Measurements from ENCODE around the gene PLS3. TPM values are rescaled to one million over a fixed set of nuclear protein-coding genes. Genes with fewer than 3 reads are reported as not detected.

Gene PLS3
- total and polyA plus RNA-seq, 2 experiments from 2014 or later: 114 to 218 TPM

DNA sequence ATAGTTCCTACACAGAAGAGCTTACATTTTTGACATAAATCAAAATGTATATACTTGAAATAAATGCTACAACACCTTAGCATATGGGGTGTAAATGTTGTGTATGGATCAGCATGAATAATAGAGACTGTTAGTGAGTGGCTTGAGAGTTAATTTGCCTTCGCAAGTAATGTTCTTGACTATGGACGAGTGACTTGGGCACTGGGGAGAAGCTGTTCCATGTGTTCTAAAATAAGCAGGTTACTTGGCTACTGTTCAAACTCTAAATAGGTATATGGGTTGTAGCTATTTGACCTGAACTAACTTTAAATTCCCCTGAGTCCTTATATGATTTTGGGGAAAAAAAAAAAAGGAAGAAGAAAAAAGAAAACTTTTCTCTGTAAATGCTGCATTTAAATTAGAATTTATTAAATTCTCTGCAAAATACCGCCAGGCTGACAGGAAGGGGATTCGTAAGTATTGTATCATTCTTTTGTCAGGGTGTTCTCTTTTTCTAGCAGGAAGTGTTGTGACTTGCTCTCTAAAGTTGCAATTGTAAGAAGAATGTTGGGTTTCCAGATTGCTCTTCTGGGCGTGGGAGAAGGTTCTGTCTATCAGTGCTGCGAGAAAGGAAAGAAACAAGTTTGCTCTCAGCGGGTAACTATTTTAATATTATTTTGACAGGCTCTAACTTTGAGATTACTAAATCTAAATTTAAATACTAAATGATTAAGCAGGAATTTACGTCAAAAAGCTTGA lies 32.2 kb downstream of the PLS3 start:
- no peaks in the 10 kb centered on the region for H3K27me3 ChIP-seq
- peak overlapping the region; percentile 94 for H3K27ac ChIP-seq
- DNase-seq (ENCODE audit: low read depth in 1 of 2, low spot score in 1 of 2): peak; percentile 17 to 54
- peaks cover 41% of the 10 kb centered on the region for H3K4me1 ChIP-seq (ENCODE audit: low read depth)
- no peaks in the 10 kb centered on the region for H3K36me3 ChIP-seq
- TF ChIP-seq, protein P1, sequence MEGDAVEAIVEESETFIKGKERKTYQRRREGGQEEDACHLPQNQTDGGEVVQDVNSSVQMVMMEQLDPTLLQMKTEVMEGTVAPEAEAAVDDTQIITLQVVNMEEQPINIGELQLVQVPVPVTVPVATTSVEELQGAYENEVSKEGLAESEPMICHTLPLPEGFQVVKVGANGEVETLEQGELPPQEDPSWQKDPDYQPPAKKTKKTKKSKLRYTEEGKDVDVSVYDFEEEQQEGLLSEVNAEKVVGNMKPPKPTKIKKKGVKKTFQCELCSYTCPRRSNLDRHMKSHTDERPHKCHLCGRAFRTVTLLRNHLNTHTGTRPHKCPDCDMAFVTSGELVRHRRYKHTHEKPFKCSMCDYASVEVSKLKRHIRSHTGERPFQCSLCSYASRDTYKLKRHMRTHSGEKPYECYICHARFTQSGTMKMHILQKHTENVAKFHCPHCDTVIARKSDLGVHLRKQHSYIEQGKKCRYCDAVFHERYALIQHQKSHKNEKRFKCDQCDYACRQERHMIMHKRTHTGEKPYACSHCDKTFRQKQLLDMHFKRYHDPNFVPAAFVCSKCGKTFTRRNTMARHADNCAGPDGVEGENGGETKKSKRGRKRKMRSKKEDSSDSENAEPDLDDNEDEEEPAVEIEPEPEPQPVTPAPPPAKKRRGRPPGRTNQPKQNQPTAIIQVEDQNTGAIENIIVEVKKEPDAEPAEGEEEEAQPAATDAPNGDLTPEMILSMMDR (IDR thresholded peaks at IDR 0.05; ENCODE audit: low read depth, low read length): no peak
- H3K4me3 ChIP-seq: peak overlapping the region; percentile 9
- H3K9me3 ChIP-seq (ENCODE audit: low read depth): no peaks in the 10 kb centered on the region

- no peaks in the 10 kb centered on the region for H3K9me3 ChIP-seq (ENCODE audit: low read depth)
- peaks cover 41% of the 10 kb centered on the region for H3K4me1 ChIP-seq (ENCODE audit: low read depth)
- no peak for DNase-seq (ENCODE audit: low read depth in 1 of 2, low spot score in 1 of 2)
- TF ChIP-seq, protein P1 (IDR thresholded peaks at IDR 0.05; ENCODE audit: low read depth, low read length): no peak
- H3K4me3 ChIP-seq: no peak overlapping the region
- no peaks in the 10 kb centered on the region for H3K27me3 ChIP-seq
- no peaks in the 10 kb centered on the region for H3K36me3 ChIP-seq
- no peak overlapping the region for H3K27ac ChIP-seq
Measured at GRCh38 chrX:115595049-115595448, 34.1 kb downstream of the PLS3 start.

DNA sequence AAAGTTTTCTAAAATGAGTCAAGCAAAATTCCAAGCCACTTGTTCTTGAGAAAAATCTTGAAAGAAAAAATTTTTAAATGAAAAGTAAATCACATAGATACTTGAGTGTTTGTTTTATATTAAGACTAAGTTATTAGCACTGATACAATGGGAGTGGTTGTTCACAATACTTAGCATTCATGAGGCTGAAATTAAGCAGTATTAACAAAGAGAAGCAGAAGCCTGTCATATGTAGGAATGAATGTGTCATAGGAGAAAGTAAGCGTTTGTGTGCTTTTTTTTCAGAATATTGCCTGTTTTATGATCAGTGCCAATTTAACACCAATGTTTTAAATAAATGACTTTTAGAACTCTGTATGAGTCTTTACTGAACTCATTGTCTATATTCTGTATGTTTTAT lies 37.6 kb downstream of the PLS3 start:
- H3K27me3 ChIP-seq: no peaks in the 10 kb centered on the region
- H3K4me1 ChIP-seq (ENCODE audit: low read depth): peaks cover 27% of the 10 kb centered on the region
- DNase-seq (ENCODE audit: low read depth in 1 of 2, low spot score in 1 of 2): no peak
- H3K27ac ChIP-seq: no peak overlapping the region
- no peaks in the 10 kb centered on the region for H3K36me3 ChIP-seq
- H3K9me3 ChIP-seq (ENCODE audit: low read depth): no peaks in the 10 kb centered on the region
- TF ChIP-seq, protein P1 (IDR thresholded peaks at IDR 0.05; ENCODE audit: low read depth, low read length): no peak
- no peak overlapping the region for H3K4me3 ChIP-seq

DNA sequence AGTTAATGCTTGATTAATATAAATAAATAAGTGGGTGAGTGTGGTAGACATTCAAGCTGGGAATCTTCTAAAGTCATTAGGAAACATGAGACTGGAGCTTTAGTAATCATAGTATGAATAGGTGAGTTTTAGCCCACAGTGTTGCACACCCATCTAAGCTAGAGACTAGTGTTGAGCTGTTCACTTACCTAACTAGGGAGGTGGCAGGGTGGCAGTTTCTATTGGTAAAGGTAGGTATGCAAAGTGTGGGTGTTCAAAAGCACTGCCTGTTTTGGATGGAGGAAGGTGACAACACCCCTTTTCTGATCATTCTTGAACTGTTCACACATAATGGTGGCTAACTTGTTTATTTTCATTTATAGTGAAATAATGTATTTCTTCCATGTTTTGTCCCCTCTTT lies 41.3 kb downstream of the PLS3 start:
- TF ChIP-seq, protein P1 (IDR thresholded peaks at IDR 0.05; ENCODE audit: low read depth, low read length): no peak
- Histone ChIP-seq H3K27me3 (no peaks in the 10 kb centered on the region), H3K4me3 (no peak overlapping the region), H3K36me3 (peaks cover 3% of the 10 kb centered on the region), H3K9me3 (ENCODE audit: low read depth) (no peaks in the 10 kb centered on the region), H3K27ac (peak overlapping the region; percentile 28), H3K4me1 (ENCODE audit: low read depth) (peaks cover 14% of the 10 kb centered on the region)
- no peak for DNase-seq (ENCODE audit: low read depth in 1 of 2, low spot score in 1 of 2)

DNA sequence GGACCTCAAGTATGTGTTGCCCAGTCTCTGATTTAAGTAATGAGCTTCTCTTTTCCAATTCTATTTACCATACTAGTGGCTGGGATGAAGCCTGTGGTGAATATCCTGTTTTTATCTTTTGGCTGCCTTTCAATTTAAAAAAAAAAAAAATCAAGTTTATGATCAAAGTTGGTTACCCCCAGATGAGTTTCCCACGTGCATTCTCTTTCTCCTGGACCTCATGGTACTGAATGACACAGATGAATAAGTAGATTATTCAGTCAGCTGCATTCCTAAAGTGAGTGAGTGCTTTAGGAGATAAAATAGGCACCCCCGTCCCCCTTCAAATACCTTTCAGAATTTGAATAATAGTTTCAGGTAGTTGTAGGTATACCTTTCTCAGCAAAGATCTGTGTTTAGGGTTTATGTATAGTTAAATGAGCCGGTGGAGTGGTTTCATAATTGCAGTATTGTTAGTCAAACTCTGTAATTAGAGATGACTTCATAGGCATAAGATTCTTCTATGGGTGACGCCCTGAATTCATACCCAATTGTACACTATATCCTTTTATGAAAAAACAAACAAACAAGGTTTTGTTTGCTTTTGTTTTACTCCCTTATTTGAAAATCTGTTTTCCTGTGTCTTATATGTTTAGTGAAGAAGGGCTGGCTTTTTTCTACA lies 41.9 kb downstream of the PLS3 start:
- no peaks in the 10 kb centered on the region for H3K27me3 ChIP-seq
- peaks cover 14% of the 10 kb centered on the region for H3K4me1 ChIP-seq (ENCODE audit: low read depth)
- peaks cover 3% of the 10 kb centered on the region for H3K36me3 ChIP-seq
- peak overlapping the region; percentile 28 for H3K27ac ChIP-seq
- TF ChIP-seq, protein P1 (IDR thresholded peaks at IDR 0.05; ENCODE audit: low read depth, low read length): no peak
- no peaks in the 10 kb centered on the region for H3K9me3 ChIP-seq (ENCODE audit: low read depth)
- no peak for DNase-seq (ENCODE audit: low read depth in 1 of 2, low spot score in 1 of 2)
- no peak overlapping the region for H3K4me3 ChIP-seq

Data from cardiac muscle cell (in vitro differentiated cells and primary cell).